ENCODE data around the gene HCN3.

Gene HCN3

GRCh38 chr1:155236451-155236850 lies 40.8 kb upstream of the HCN3 start:
- no peak overlapping the region for H3K27ac ChIP-seq (ENCODE audit: insufficient read depth in 1 of 2, low read depth in 1 of 2, low read length in 2 of 2, poor library complexity in 1 of 2, severe bottlenecking in 2 of 2)
- no CpG with 5 or more reads among the region's 5 CpGs for WGBS (ENCODE audit: insufficient coverage)
- peaks cover 0 to 14% (median 7%) of the 10 kb centered on the region in 4 experiments for H3K4me1 ChIP-seq (ENCODE audit: control extremely low read depth in 1 of 4, control insufficient read depth in 4 of 4, insufficient read depth in 4 of 4, low read length in 3 of 4)
- H3K36me3 ChIP-seq (ENCODE audit: control insufficient read depth in 4 of 4, insufficient read depth in 4 of 4, low read length in 3 of 4), result peaks cover 6 to 32% (median 16%) of the 10 kb centered on the region in 4 experiments
- CTCF ChIA-PET, result no interaction called here
- H3K9me3 ChIP-seq (ENCODE audit: control extremely low read depth in 1 of 5, control insufficient read depth in 4 of 5, insufficient read depth in 2 of 5, low read depth in 1 of 5, low read length in 4 of 5), result no peaks in the 10 kb centered on the region
- no peaks in the 10 kb centered on the region for H3K27me3 ChIP-seq (replicated peaks in 2 of 5; ENCODE audit: control insufficient read depth in 4 of 5, insufficient read depth in 5 of 5, low read length in 4 of 5)
- DNase-seq, result no peak
- H3K4me3 ChIP-seq (ENCODE audit: control insufficient read depth in 1 of 7, extremely low read depth in 1 of 7, insufficient read depth in 4 of 7, low read depth in 2 of 7, low read length in 6 of 7), result no peak overlapping the region
- POLR2A ChIA-PET, result no interaction called here

GRCh38 chr1:155241069-155241679 lies 36.1 kb upstream of the HCN3 start:
- H3K4me1 ChIP-seq (ENCODE audit: control extremely low read depth in 1 of 4, control insufficient read depth in 4 of 4, insufficient read depth in 4 of 4, low read length in 3 of 4), result peaks cover 6 to 39% (median 32%) of the 10 kb centered on the region in 4 experiments
- POLR2A ChIA-PET, result interaction anchor here (0.6 kb wide), 1 partner anchor 301 kb away, joined by 3 read pairs; no protein-coding TSS in a partner anchor
- no peaks in the 10 kb centered on the region for H3K27me3 ChIP-seq (replicated peaks in 2 of 5; ENCODE audit: control insufficient read depth in 4 of 5, insufficient read depth in 5 of 5, low read length in 4 of 5)
- CTCF ChIA-PET, result interaction anchor here (1.1 to 3.6 kb wide), 6 partner anchors 10 to 75 kb away, joined by 3 to 19 read pairs (median 3); partner anchors contain the start of genes KRTCAP2 and THBS3
- H3K9me3 ChIP-seq (ENCODE audit: control extremely low read depth in 1 of 5, control insufficient read depth in 4 of 5, insufficient read depth in 2 of 5, low read depth in 1 of 5, low read length in 4 of 5), result no peaks in the 10 kb centered on the region
- H3K27ac ChIP-seq (ENCODE audit: insufficient read depth in 1 of 2, low read depth in 1 of 2, low read length in 2 of 2, poor library complexity in 1 of 2, severe bottlenecking in 2 of 2), result peak overlapping the region in 1 of 2 experiments; percentile 75
- H3K4me3 ChIP-seq (ENCODE audit: control insufficient read depth in 1 of 7, extremely low read depth in 1 of 7, insufficient read depth in 4 of 7, low read depth in 2 of 7, low read length in 6 of 7), result peak overlapping the region in 6 of 7 experiments; percentile 59 to 85 (median 64)
- DNase-seq, result peak; percentile 75 to 86 (median 85)
- H3K36me3 ChIP-seq (ENCODE audit: control insufficient read depth in 4 of 4, insufficient read depth in 4 of 4, low read length in 3 of 4), result peaks cover 6 to 23% (median 13%) of the 10 kb centered on the region in 4 experiments
- WGBS (ENCODE audit: insufficient coverage), result 23% methylated on average over 3 of the region's 4 CpGs

- H3K27ac ChIP-seq (ENCODE audit: insufficient read depth in 1 of 2, low read depth in 1 of 2, low read length in 2 of 2, poor library complexity in 1 of 2, severe bottlenecking in 2 of 2), result peak overlapping the region in 1 of 2 experiments; percentile 1
- no peaks in the 10 kb centered on the region for H3K27me3 ChIP-seq (replicated peaks in 2 of 5; ENCODE audit: control insufficient read depth in 4 of 5, insufficient read depth in 5 of 5, low read length in 4 of 5)
- peaks cover 2 to 17% (median 12%) of the 10 kb centered on the region in 4 experiments for H3K36me3 ChIP-seq (ENCODE audit: control insufficient read depth in 4 of 4, insufficient read depth in 4 of 4, low read length in 3 of 4)
- ChIA-PET POLR2A (no interaction called here), CTCF (interaction anchor here (0.7 to 3.6 kb wide), 5 partner anchors 9 to 76 kb away, joined by 3 to 19 read pairs (median 4); partner anchors contain the start of genes MTX1 and THBS3)
- WGBS (ENCODE audit: insufficient coverage), result 75% methylated on average over 4 of the region's 4 CpGs
- DNase-seq, result peak in 1 of 3 donors; percentile 30
- no peaks in the 10 kb centered on the region for H3K9me3 ChIP-seq (ENCODE audit: control extremely low read depth in 1 of 5, control insufficient read depth in 4 of 5, insufficient read depth in 2 of 5, low read depth in 1 of 5, low read length in 4 of 5)
- H3K4me3 ChIP-seq (ENCODE audit: control insufficient read depth in 1 of 7, extremely low read depth in 1 of 7, insufficient read depth in 4 of 7, low read depth in 2 of 7, low read length in 6 of 7), result no peak overlapping the region
- H3K4me1 ChIP-seq (ENCODE audit: control extremely low read depth in 1 of 4, control insufficient read depth in 4 of 4, insufficient read depth in 4 of 4, low read length in 3 of 4), result peaks cover 6 to 39% (median 32%) of the 10 kb centered on the region in 4 experiments
These were observed 35.4 kb upstream of the HCN3 start for GRCh38 chr1:155241841-155242264.

GRCh38 chr1:155242805-155243358 lies 34.4 kb upstream of the HCN3 start:
- peaks cover 6 to 39% (median 32%) of the 10 kb centered on the region in 4 experiments for H3K4me1 ChIP-seq (ENCODE audit: control extremely low read depth in 1 of 4, control insufficient read depth in 4 of 4, insufficient read depth in 4 of 4, low read length in 3 of 4)
- H3K4me3 ChIP-seq (ENCODE audit: control insufficient read depth in 1 of 7, extremely low read depth in 1 of 7, insufficient read depth in 4 of 7, low read depth in 2 of 7, low read length in 6 of 7), result peak overlapping the region in 3 of 7 experiments; percentile 78 to 79 (median 78)
- CTCF ChIA-PET, result interaction anchor here (0.7 to 3.6 kb wide), 5 partner anchors 8 to 145 kb away, joined by 3 to 19 read pairs (median 7); partner anchors contain the start of genes MTX1 and THBS3
- POLR2A ChIA-PET, result no interaction called here
- no peaks in the 10 kb centered on the region for H3K27me3 ChIP-seq (replicated peaks in 2 of 5; ENCODE audit: control insufficient read depth in 4 of 5, insufficient read depth in 5 of 5, low read length in 4 of 5)
- H3K36me3 ChIP-seq (ENCODE audit: control insufficient read depth in 4 of 4, insufficient read depth in 4 of 4, low read length in 3 of 4), result peaks cover 0 to 18% (median 11%) of the 10 kb centered on the region in 4 experiments
- H3K9me3 ChIP-seq (ENCODE audit: control extremely low read depth in 1 of 5, control insufficient read depth in 4 of 5, insufficient read depth in 2 of 5, low read depth in 1 of 5, low read length in 4 of 5), result no peaks in the 10 kb centered on the region
- no peak for DNase-seq
- WGBS (ENCODE audit: insufficient coverage), result 93% methylated on average over 2 of the region's 3 CpGs
- peak overlapping the region in 1 of 2 experiments; percentile 77 for H3K27ac ChIP-seq (ENCODE audit: insufficient read depth in 1 of 2, low read depth in 1 of 2, low read length in 2 of 2, poor library complexity in 1 of 2, severe bottlenecking in 2 of 2)

GRCh38 chr1:155244368-155245162 lies 32.7 kb upstream of the HCN3 start:
- peak overlapping the region; percentile 28 to 79 (median 74) for H3K4me3 ChIP-seq (ENCODE audit: control insufficient read depth in 1 of 7, extremely low read depth in 1 of 7, insufficient read depth in 4 of 7, low read depth in 2 of 7, low read length in 6 of 7)
- peak; percentile 99 to 100 (median 100) for DNase-seq
- H3K9me3 ChIP-seq (ENCODE audit: control extremely low read depth in 1 of 5, control insufficient read depth in 4 of 5, insufficient read depth in 2 of 5, low read depth in 1 of 5, low read length in 4 of 5), result no peaks in the 10 kb centered on the region
- H3K4me1 ChIP-seq (ENCODE audit: control extremely low read depth in 1 of 4, control insufficient read depth in 4 of 4, insufficient read depth in 4 of 4, low read length in 3 of 4), result peaks cover 6 to 41% (median 32%) of the 10 kb centered on the region in 4 experiments
- CTCF ChIA-PET, result interaction anchor here (1.1 to 2.9 kb wide), 9 partner anchors 17 to 147 kb away, joined by 3 to 14 read pairs (median 5); partner anchors contain the start of genes KRTCAP2, MTX1 and THBS3
- peak overlapping the region; percentile 33 to 77 for H3K27ac ChIP-seq (ENCODE audit: insufficient read depth in 1 of 2, low read depth in 1 of 2, low read length in 2 of 2, poor library complexity in 1 of 2, severe bottlenecking in 2 of 2)
- WGBS (ENCODE audit: insufficient coverage), result 0% methylated on average over 42 of the region's 53 CpGs
- POLR2A ChIA-PET, result interaction anchor here (1.6 kb wide), 1 partner anchor 17 kb away, joined by 9 read pairs; no protein-coding TSS in a partner anchor
- H3K36me3 ChIP-seq (ENCODE audit: control insufficient read depth in 4 of 4, insufficient read depth in 4 of 4, low read length in 3 of 4), result peaks cover 0 to 17% (median 9%) of the 10 kb centered on the region in 4 experiments
- no peaks in the 10 kb centered on the region for H3K27me3 ChIP-seq (replicated peaks in 2 of 5; ENCODE audit: control insufficient read depth in 4 of 5, insufficient read depth in 5 of 5, low read length in 4 of 5)

GRCh38 chr1:155245163-155245524 lies 32.1 kb upstream of the HCN3 start:
- Histone ChIP-seq H3K4me1 (ENCODE audit: control extremely low read depth in 1 of 4, control insufficient read depth in 4 of 4, insufficient read depth in 4 of 4, low read length in 3 of 4) (peaks cover 6 to 45% (median 35%) of the 10 kb centered on the region in 4 experiments), H3K9me3 (ENCODE audit: control extremely low read depth in 1 of 5, control insufficient read depth in 4 of 5, insufficient read depth in 2 of 5, low read depth in 1 of 5, low read length in 4 of 5) (no peaks in the 10 kb centered on the region), H3K27me3 (replicated peaks in 2 of 5; ENCODE audit: control insufficient read depth in 4 of 5, insufficient read depth in 5 of 5, low read length in 4 of 5) (no peaks in the 10 kb centered on the region), H3K27ac (ENCODE audit: insufficient read depth in 1 of 2, low read depth in 1 of 2, low read length in 2 of 2, poor library complexity in 1 of 2, severe bottlenecking in 2 of 2) (peak overlapping the region in 1 of 2 experiments; percentile 77), H3K36me3 (ENCODE audit: control insufficient read depth in 4 of 4, insufficient read depth in 4 of 4, low read length in 3 of 4) (peaks cover 0 to 14% (median 9%) of the 10 kb centered on the region in 4 experiments), H3K4me3 (ENCODE audit: control insufficient read depth in 1 of 7, extremely low read depth in 1 of 7, insufficient read depth in 4 of 7, low read depth in 2 of 7, low read length in 6 of 7) (peak overlapping the region; percentile 28 to 79 (median 73))
- ChIA-PET CTCF (interaction anchor here (1.2 to 1.6 kb wide), 3 partner anchors 38 to 72 kb away, joined by 3 to 5 read pairs (median 4); partner anchors contain the start of gene KRTCAP2), POLR2A (no interaction called here)
- 80% methylated on average over 5 of the region's 8 CpGs for WGBS (ENCODE audit: insufficient coverage)
- DNase-seq, result no peak
